Progenitor cell of endocrine pancreas (in vitro differentiated cells): ENCODE measurements around the gene DMRTB1. TPM values are rescaled to one million over a fixed set of nuclear protein-coding genes. Genes with fewer than 3 reads are reported as not detected.
A peak's percentile ranks its signal among the peaks of the same experiment; 100 is the strongest.

Experiments
- DNase-seq: peaks from one replicate; pipeline ENCODE4 v3.0.0; 2021; ENCODE audit warnings: low spot score; ENCODE audit not compliant: unreplicated experiment
- H3K27ac Mint-ChIP-seq: 2 replicates; pipeline ENCODE4 v1.8.0; 2021; ENCODE audit warnings: mild to moderate bottlenecking, moderate library complexity, mixed read lengths
- H3K27me3 Mint-ChIP-seq: 2 replicates; pipeline ENCODE4 v1.8.0; 2021; ENCODE audit warnings: mixed read lengths
- H3K36me3 Mint-ChIP-seq: 2 replicates; pipeline ENCODE4 v1.8.0; 2022; ENCODE audit warnings: mixed read lengths; ENCODE audit not compliant: insufficient read depth
- H3K4me1 Mint-ChIP-seq: 2 replicates; pipeline ENCODE4 v1.8.0; 2021; ENCODE audit warnings: low read depth, mixed read lengths
- H3K4me3 Mint-ChIP-seq: 2 replicates; pipeline ENCODE4 v1.8.0; 2021; ENCODE audit warnings: low read depth, mild to moderate bottlenecking, moderate library complexity, mixed read lengths
- H3K9me3 Mint-ChIP-seq: 2 replicates; pipeline ENCODE4 v1.8.0; 2021; ENCODE audit warnings: low read depth, mixed read lengths
- total RNA-seq: library from RNA; stranded (reverse); gene quantifications from 2 replicates; pipeline ENCODE4 v1.2.1, GENCODE V29; 2021
- TF ChIP-seq, protein P1 (sequence below): fragments of 200-600 bp; sonication (generic); IDR thresholded peaks from one replicate; pipeline ENCODE4 v1.5.0; 2021; ENCODE audit warnings: antibody characterized with exemption, mild to moderate bottlenecking; ENCODE audit not compliant: unreplicated experiment

DMRTB1 gene
- total RNA-seq, 1 donor from 2014 or later = not detected

DNA sequence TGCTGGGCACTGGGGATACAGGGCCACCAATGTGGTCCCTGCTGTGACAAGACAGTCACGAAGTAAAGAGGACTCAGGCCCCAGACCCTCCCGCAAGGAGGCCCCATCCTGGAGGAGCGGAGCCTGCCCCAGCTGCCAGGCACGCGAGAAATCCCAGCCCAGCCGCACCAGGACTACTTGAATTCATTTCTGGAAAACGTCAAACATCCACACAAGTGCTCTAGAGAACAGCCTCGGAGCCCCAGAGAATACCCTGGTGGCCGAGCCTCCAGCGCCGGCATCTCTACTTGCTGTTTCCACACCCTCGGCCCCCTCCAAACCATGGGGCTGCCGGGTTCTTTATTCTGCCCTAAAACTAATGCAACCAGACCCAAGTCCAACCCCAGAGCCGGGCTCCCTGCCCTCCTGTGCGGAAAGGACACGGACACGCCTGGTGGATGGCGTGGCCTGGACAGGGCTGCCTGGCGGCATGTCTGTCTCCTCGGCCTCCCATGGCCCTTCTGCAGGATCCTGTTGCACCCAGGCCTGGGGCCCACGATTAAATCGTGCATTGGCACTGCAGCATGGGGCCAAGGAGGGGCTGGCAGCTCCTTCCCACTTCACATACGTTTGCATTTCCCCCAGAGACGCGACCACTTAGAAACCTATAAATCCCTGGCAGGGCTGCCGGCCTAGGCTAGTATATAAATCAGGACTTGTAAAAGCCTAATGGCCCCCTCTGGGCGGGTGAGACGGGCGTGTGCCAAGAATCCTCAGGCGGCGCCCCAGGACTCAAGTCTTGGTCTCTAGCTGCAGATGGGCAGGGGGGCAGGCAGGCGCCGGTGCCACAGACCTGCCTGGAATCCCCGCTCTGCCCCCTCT is 41.2 kb downstream of the DMRTB1 start:
- Mint-ChIP-seq H3K27me3 (peaks cover 15% of the 10 kb centered on the region), H3K27ac (no peak overlapping the region), H3K9me3 (no peaks in the 10 kb centered on the region), H3K4me1 (no peaks in the 10 kb centered on the region), H3K4me3 (no peak overlapping the region), H3K36me3 (no peaks in the 10 kb centered on the region)
- DNase-seq = no peak
- TF ChIP-seq, protein P1, sequence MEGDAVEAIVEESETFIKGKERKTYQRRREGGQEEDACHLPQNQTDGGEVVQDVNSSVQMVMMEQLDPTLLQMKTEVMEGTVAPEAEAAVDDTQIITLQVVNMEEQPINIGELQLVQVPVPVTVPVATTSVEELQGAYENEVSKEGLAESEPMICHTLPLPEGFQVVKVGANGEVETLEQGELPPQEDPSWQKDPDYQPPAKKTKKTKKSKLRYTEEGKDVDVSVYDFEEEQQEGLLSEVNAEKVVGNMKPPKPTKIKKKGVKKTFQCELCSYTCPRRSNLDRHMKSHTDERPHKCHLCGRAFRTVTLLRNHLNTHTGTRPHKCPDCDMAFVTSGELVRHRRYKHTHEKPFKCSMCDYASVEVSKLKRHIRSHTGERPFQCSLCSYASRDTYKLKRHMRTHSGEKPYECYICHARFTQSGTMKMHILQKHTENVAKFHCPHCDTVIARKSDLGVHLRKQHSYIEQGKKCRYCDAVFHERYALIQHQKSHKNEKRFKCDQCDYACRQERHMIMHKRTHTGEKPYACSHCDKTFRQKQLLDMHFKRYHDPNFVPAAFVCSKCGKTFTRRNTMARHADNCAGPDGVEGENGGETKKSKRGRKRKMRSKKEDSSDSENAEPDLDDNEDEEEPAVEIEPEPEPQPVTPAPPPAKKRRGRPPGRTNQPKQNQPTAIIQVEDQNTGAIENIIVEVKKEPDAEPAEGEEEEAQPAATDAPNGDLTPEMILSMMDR = no peak

DNA sequence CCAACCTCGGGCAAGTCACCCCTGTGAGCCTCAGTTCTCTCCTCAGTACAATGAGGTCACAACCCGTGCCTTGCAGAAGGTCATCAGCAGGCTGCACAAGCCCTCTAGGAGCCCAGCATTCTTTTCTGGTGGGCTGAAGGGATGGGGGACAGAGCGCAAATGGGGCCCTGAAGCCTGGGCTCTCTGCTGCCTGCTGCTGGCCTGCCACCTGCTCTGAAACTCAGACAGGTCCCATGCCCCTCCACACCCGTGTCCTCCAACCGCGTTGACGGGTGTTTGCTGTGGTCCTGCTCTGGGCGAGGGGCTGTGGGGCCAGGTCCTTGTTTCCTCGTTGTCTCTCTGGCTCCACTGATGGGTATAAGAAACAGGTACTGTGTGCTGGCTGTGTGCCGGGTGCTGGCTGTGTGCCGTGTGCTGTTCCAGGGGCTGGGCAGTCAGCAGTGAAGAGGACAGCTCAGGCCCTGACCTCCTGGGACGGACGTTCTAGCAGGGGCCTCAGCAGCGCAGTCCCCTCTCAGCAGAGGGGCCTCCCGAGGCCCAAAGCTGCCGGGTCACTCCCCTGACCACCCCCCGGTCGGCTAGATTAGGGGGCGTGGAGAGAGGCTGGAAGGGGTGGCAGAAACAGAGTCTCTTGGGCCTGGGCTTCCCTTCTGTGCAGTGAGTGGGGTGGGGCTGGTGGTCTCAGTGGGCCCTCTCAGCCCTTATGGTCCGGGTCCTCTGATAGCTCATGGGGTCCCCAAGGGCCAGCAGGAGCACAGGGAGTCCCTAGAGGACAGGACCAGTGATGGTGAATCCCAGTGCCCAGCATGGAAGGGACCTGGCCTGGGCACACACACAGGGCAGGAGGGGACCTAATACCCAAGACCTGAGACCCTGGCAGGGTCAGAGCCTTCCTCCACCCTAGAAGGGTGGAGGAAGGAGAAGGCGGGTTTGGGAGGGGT is 42.1 kb downstream of the DMRTB1 start:
- no peaks in the 10 kb centered on the region for H3K4me1 Mint-ChIP-seq
- no peak for DNase-seq
- H3K9me3 Mint-ChIP-seq = no peaks in the 10 kb centered on the region
- no peak overlapping the region for H3K27ac Mint-ChIP-seq
- peaks cover 17% of the 10 kb centered on the region for H3K27me3 Mint-ChIP-seq
- no peaks in the 10 kb centered on the region for H3K36me3 Mint-ChIP-seq
- no peak overlapping the region for H3K4me3 Mint-ChIP-seq
- TF ChIP-seq, protein P1 = no peak

DNA sequence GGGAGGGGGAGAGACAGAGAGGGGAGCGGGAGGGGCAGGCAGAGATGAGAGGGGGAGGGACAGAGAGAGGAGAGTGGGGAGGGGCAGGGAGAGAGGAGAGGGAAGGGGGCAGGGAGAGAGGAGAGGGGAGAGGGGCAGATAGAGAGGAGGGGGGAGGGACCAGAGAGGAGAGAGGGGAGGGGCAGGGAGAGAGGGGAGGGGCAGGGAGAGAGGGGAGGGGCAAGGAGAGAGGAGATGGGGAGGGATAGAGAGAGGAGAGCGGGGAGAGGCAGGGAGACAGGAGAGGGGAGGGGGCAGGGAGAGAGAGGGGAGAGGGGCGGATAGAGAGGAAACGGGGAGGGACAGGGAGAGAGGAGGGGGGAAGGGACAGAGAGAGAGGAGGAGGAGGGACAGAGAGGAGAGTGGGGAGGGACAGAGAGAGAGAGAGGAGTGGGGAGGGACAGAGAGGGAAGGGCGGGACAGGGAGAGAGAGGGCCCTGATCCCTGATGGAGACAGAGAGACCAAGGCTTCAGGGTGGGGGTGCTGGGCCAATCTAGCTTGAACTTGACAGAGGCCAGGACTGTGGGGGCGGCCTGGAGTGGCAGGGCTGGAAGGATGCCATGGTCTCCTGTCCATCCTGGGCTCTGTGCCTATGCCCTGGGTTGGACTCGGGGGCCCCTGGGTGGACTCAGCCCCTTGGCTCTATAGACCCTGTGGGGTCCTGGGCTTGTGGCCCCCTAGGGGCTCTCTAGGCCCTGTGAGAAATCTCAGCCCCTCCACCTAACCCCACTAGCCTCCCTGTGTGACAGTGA is 43.6 kb downstream of the DMRTB1 start:
- Mint-ChIP-seq H3K27ac (no peak overlapping the region), H3K9me3 (no peaks in the 10 kb centered on the region), H3K36me3 (no peaks in the 10 kb centered on the region), H3K4me3 (no peak overlapping the region), H3K4me1 (no peaks in the 10 kb centered on the region), H3K27me3 (peaks cover 17% of the 10 kb centered on the region)
- TF ChIP-seq, protein P1 = no peak
- DNase-seq = no peak

DNA sequence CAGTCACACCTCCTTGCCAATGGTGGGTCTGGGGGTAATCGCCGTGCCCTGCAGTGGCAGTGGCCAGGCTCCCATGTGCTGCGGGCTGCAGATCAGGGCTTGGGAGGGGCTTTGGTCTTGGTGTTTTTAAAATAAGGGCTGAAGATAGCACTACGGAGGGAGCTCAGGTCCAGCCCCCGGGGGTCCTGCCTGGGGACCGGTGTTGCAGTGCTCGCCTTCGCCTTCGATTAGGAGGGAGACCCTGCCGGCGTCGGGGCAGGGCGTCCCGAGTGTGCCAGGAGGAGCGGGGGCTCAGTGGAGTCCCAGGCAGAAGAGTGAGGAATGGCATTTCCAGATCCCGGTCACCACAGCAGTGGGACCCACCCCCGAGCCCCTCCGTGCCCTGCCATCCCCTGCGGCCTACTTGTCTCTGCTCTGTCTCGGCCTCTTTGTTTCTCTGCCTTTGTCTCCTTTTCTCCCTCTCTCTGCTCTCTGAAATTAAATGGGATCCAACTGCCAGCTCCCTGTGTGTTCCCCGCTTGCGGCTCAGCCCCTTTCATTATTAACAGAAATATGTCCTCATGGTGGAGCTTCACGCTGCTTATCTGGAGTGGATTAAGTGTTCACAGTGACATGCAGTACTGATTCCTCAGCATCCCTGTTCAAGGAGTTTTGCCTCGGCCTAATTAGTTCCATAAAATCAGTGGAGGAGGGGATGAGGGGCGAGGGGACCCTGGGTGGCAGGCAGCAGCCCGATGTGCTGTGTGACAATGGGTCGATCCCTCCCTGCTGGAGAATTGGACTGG is 44.4 kb downstream of the DMRTB1 start:
- Mint-ChIP-seq H3K36me3 (no peaks in the 10 kb centered on the region), H3K9me3 (no peaks in the 10 kb centered on the region), H3K27me3 (peaks cover 17% of the 10 kb centered on the region), H3K4me1 (no peaks in the 10 kb centered on the region), H3K27ac (peak overlapping the region; percentile 40), H3K4me3 (no peak overlapping the region)
- no peak for DNase-seq
- TF ChIP-seq, protein P1 = no peak
